Measurements from ENCODE around the gene RRAD.

Gene RRAD

DNA sequence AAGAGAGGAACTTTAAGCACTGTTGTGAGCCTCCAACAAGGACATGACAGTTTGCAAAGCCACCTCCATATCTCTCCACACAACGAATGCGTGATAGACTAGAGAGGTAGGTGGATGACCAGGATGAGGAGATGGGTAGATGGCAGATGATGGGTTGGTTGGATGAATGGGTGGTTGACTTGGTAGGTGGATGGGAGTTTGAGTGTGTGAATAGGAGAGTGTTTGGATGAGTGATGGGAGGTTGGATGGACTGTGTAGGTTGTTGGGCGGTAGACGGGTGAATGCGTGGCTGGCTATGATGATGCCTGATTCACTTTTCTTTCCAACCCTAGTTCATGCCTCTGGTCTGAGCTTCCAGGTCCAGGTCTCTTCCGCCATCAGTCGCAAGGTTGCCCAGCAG lies 10.8 kb downstream of the RRAD start:
- DNase-seq, result no peak

DNA sequence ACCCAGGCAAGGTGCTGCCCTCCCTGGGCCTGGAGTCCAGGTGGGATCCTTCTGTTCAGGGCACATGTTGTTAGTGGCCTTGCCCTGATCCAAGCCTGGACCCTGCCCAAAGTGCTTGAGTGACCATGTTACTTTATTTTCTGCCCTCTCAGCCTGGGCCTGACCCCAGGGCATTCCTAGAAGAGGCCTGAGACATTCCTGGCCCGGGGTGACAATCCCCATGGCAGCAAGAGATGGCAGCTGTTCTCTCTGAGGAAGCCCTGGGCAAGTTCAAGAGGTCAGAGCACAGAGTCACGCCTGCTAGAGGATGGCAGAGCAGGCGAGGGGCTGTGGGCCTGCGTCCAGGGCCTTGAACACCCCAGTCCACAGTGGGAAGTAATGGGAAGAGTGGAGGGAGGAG lies 11.6 kb downstream of the RRAD start:
- no peak for DNase-seq

DNA sequence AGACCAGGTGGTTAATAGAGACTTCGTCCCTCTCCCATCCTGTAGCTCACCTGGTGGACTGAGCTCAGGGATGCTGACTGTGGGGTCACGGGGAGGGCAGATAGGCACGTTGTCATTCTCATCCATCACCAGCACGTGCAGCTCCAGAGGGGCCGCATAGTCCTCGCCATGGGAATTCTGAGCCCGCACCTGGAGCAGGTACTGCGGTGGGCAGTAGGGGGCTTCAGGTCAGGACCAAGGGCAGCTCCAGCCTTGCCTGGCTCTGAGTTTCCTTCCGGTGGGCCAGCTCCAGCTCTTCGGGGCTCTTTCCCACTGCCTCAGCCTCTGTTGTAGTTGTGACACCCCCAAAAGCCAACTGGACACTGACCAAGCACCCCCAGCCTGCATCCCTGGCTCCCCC lies 12.3 kb downstream of the RRAD start:
- DNase-seq, result no peak

DNA sequence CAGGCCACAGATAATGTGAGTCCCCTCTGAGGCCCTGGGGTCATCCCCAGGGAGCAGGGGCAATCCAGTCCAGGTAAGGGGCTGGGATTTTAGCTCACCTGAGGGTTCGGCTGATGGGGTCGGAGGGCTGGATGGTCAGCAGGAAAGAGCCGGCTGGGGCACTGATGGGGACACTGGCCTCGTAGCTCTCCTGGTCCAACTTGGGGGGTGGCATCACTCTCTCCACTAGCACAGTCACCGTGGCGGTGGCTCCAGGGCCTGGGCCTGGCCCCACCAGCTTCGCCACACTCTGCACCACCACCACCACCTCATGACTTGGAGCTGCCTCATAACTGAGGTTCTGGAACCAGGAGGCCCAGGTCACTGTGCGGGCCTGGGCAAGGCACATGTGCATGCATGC lies 13.5 kb downstream of the RRAD start:
- no peak for DNase-seq

DNA sequence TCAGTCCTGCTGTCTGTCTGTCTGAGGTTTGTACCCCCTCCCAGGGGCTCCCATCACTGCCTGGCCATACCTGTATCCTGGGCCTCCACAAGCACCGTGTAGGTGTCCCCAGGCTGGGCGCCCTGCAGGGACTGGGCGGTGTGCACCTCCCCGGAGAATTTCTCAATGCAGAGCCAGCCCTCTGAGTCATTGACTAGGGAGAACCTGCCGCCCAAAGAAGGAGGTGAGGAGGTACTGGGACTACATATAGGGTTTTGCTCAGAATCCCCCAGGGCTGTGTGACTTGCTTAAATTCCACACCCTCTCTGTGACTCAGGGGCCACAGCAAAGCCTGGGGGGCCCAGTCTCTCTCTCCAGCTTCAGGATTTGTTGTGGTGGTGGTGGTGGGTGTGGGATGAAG lies 14.2 kb downstream of the RRAD start:
- DNase-seq, result no peak

DNA sequence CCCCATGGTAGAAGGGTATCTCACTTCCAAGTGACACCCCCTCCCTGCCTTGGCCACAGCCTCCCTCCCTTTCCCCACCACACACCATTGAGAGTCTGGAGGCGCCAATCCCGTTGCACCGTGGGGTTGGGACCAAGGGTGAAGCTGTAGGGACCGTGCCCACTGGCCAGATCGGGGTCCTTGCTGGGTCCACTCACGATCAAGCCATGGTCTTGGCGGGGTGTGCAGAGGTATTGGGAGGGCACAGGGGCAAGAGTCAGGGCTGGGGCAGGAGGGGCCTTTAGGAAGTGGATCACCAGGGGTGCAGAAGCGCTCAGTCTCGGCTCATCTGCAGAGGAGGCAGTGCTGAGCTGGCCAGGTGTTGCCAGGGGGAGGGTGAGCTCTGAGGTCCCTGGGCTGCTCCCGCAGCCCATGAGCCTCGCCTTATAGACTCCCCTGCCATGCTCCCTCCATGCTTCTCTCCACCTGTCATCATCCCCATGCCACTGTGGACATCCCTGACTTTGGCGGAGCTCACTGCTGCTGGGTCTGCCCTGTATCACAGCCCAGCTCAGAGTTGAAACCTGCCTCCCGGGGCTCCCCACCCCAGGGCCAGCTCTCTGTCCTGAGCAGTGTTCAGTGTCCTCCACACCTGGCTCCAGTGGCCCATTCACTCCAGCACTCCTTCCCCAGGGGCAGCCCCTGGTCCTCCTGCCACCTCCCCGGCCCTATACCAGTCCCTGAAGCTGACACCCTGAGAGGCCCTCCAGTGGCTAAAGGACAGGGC lies 15.0 kb downstream of the RRAD start:
- no peak for DNase-seq

DNA sequence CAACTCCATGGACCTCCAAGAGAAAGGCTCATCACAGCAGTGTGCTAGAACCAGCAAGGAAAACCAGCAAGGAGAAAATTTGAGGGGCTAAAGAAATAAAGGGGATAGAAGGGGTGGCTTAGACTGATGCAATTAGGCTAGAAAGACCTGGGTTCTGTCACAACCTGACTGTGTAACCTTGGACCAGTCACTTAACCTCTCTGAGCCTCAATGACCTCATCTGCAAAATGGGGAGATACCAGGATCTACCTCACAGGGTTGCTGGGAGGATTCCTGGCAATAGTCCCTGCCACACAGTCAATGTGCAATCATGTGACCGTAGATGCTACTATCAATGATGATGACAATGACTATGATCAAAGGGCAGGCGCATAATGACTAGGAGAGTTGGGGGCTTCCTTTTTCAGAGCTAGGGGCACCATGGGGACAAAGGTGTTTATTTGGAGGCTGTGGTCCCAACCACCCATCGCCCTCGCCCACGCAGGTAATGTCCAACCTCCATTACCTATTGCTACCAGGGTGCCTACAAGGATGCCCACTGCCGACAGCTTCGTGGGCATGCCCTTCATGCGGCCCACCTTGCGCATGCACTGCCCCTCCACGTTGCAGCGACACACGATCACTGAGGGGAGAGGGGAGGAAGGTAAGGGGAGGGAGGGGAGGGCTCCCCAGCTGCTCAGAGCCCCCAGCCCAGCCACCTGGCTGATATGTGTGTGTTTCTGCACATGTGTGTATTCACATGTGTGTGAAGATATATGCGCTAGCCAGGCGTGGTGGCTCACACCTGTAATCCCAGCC lies 16.4 kb downstream of the RRAD start:
- DNase-seq, result no peak

DNA sequence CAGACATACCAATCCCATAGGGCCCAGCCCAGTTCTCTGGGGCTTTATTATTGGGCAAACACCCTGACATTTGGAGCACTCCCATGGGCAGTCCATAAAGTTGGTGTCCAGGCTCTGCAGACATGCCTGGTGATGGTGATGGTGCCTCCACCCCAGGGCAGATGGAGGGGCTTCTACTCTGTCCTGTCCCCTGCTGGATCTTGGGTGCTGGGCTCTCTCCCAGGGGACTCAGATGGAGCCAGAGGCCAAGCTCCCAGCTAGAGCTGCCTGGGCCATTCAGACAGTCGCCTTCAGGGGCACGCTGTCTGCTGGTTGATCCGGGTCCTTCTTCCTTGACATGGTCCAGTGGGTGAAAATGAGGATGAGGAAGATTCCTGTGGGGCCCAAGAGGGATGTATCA lies 17.2 kb downstream of the RRAD start:
- DNase-seq, result no peak

DNA sequence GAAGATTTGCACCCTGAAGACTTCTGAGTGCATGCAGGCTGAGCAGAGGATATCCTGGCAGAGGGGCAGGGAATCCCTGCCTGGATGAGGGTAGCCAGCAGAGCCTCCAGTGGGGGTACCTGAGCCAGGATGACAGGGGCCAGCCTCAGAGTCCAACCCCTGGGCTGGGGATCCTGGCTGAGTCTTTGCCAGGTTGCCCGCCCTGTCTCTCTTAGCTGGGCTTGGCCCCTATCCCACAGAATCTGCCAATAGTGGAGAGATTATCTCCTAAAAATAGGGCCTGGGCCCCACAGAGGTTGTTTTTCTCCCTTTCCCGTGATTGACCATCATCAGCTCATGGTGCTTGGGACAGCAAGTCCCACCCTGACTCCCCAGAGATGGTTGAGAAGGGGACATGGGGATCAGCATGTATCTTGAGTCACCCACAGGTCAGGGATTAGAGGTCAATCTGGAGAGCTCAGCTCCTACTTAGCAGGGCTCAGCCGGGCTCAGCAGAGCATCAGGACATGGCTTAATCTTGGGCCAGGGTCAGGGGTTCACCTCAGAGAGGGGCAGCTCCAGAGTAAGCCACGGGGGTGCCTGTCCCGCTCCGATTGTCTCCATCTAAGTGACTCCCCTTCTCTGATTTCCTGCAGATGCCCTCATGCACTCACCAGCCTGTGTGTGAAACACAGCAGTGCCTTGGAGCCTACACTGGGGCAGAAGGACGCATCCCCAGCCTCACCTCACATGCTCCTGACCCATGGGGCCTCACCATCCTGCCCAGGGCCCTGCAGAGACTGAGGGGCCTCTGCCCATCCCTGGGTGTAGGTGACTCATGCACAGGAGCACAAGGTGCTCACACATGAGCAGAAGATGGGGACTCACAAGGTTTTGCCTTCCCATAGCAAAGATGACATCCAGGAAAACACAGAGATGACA lies 18.2 kb downstream of the RRAD start:
- DNase-seq, result no peak

DNA sequence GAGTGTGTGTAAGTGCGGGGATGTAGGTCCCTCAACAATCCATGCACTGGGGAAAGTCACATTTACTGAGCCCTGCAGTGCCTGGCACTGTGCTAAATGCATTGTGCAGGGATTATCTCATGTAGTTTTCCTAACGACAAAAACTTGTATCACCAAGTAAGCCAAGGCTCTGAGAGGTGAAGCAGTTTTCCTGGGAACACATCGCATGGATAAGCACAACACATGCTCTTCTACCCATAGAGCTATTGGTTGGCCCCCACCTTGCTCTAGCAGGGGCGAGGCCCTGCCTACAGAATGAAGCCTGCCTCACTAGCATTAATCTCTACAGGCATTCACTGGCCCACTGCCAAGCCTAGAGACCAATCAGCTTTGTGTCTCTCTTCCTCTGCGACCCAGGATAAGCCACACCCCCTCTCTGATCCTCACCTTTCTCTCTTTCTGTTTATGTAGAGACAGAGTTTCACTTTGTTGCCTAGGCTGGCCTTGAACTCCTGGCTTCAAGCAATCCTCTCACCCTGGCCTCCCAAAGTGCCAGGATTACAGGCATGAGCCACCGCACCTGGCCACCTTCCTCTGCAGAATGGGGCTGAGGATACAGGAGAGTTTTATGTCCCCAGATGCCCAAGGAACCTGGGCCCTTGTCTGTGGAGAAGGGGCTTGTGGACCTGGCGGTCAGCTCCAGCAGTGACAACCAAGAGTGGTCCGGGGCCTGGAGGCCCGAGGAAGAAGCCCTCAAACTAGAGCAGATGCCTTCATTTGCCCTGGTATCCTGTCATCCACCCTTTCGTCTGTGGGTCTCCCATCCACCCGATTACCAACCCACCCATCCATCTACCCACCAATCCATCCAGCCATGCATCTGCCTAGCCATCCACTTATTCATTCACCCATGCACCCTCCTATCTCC lies 19.4 kb downstream of the RRAD start:
- peak; percentile 22 to 28 for DNase-seq

DNA sequence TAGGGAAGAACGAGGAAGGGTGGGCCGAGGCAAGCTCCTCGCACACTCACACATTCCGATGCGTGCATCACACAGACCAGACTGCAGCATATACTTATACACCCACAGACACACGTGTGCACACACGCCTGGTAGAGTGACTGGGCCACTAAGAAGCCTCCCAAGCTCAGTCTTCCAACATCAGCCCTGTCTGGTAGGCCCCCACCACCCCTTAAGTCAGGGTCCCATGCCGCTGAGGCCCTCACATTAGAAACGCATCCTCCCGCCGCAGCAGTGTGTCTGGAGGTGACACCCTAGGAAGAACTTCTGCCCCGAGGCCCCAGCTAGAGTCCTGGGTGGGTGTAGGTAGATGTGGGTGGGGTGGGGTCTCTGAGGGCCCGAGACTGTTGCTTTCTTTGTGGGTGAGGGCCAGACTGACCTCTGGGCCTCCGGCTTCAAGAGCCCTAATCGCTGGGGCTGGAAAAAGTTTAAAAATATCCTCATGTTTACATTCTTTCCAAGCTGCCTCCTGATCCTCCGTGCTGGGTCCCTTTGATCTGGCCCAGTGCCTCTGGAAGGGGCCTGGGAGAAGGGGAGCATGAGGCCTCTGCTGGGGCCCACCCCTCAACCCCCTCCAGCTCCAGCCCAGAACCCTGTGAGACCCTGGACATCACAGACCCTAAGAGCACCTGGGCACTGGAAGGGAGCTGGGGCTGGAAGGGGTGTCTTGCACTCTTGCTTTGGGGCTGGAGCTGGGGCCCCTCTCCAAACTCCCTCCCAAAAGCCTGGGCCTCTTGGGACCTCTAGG lies 20.3 kb downstream of the RRAD start:
- no peak for DNase-seq

DNA sequence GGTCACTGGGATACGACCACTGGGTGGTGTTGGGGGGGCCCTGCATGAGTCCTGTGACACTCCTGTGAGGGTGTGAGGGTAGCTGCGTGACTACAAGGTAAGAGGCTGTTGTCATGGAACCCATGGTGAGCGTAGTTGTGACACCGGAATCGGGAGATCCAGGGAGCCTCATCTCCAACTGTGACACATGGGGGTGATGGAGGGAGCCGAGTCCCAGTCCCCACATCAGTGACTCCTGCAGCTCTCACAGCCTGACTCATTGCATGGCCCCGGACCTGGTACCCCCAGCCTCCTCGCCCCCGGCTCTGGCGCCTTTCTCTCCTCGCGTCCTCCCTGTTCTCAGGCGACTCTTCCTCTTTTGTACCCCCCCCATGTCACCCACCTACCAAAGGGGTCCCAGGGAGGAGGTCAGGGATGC lies 20.9 kb downstream of the RRAD start:
- no peak for DNase-seq

DNA sequence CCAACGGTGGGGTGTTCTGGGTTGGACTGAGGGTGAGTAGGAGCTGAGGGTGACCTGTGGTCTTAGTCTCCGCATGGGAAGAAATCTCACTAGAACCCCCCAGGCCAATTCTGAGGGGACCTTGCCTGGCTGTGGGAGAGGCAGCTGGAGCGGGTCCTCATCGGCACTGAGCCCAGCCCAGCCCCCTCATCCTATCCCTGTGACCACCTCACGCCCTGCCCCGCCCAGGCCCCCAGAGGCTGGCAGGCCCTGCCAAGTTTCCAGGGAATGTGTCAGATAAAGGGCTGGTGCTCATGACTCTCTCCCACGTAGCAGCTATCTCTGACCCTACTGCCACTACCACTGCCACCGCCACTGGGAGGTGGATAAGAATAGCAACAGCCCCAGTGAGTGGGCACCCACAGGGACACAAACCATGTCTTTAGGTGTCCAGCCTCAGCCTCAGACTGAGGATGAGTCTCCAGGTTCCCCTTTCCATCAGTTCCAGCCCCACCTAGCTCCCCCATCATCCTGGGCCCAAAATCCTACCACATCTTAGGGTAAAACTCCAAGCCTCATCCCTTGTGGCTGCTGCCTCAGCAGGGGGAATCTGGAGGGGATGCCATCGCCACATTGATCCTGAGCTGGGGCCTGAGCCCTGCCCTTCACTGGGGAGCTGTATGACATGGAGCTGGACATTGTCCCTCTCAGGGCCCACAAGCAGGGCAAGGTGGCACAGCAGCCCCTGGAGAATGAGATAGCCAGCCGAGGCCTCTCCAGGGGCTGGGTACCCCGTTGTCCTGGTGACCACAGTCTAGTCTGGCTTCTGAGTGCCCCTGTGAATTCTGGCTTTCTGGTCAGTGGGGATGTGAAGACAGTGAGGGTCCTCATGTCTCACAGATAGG lies 21.5 kb downstream of the RRAD start:
- no peak for DNase-seq

DNA sequence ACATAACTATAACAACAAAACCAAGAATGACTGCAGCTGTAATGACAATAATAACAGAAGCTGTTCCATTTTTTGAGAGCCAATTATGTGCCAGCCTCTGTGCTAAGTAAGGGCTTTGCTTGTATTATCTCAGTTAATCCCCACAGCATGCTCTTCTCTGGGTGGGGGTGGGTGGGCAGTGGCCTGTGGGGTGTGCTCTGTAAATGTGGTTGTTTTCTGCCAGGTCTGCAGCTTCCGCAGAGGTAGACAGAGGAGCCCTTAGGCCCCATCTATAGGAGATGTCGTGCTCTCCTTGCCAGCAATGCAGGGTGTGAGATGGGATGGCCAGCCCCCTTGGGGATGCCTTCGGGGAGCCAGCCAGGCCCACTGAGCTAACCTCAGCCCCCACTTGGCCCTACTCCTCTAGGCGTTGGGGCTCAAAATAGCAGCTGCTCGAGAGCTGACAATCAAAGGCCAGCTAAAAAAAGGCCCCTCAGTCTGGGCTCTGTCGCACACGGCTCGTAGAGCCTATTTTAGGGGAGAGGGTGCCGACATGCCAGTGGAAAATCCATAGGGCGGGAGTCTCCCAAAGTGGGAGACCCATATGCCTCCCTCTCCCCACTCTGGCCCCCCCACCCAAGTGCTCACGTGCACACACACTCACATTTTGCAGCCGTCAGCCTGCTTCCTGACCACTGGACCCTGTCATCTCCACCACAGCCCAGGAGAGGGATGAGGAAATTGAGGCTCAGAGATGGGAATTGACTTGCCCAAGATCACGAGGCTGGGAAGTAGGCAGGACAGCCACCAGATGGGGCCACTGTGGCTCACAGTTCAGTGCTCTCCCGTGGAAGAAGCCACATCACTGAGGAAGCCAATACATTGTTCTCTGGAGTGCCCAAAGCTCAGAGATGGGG lies 22.4 kb downstream of the RRAD start:
- DNase-seq, result no peak

DNA sequence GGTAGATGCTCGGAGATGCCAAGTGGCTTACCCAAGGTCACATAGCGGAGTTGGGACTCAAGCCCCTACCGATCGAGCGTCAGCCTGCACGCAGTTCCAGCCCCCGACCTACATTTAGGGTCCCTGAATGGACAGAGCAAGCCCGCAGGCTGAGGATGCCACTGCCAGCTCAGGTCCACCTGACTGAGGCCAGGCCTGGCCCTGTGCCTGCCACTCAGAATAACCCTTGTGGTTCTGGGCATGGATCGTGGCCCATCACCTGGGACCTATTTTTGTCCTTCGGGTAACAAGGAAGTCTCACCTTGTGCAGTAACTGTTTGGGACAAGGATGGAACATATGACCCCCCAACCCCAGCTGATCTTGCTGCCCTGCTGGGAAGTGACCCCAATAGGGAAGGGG lies 23.7 kb downstream of the RRAD start:
- DNase-seq, result no peak

DNA sequence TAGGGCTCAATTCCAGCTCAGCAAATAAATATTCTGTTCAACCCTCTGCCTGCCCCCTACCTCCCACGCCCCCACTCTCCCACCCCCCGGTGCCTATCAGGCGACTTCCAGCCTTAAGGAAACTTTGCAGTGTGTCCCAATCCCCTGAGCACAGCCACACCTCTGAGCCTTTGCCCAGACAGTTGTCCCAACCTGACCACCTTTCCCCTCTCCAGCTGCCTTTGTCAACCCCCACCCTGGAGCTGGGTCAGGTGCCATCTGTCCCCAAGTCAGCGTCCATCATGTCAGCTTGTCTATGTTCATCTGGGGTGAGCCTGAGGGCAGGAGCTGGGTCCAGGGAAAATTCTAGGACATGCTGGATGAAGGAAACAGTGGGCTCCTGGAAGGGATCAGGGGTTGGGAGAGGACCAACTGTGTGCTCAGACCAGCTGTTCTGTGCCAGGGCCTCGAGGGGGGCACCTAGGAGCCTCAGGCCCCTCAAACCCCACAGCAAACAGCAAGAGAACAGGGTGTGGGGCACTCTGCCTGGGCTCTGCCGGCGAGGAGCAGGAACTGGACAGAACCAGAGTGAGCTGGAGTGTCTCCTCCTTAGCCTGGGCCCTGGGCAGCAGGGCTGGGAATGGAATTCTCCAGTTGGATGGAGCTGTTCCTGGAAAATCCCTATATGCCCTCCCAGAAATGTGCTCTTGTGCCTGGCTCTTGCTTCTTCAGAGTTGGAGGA lies 24.5 kb downstream of the RRAD start:
- no peak for DNase-seq

DNA sequence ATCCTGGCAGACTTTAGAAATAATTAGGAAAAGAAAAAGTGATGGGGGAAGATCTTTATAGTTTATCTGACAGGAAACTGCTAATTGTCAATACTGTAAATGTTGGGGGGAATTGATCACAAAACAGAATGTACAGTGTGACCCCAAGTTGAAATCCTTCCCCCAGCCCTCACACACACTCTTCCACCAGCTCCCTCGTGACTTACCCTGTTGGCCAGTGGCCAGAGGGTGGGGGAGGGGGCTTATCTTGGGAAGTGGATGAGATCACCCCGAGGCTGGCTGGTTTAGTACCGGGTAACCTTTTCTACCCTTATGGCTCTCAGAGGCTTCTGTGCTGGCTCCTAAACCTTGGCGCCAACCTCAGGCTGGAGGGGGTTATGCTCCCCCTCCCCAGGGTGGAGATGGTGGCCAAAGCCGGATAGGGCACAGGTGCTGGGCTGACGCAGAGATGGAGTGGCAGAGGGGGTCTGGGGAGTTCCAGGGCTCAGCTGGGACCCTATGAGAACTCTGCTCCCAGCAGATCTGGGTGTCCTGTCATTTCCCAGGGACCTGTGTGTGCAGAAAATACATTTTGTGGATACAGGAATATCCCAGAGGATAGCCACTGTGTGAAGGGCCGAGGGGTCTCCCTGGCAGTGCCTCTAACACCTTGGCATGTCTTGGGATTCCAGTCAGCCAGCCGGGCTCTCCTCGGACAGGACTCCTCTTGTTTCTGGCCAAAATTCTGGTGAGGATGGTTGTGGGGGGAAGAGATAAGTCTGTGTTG lies 25.2 kb downstream of the RRAD start:
- DNase-seq, result no peak
